K562 (cell line): ENCODE data around the gene PI16. TPM values are rescaled to one million over a fixed set of nuclear protein-coding genes. Genes with fewer than 3 reads are reported as not detected.

Experiments
- ATAC-seq: fragments of 200-7000 bp; cut with Tn5 transposase; 3 replicates; pipeline ENCODE4 v1.9.1; 2020; ENCODE audit warnings: moderate library complexity
- BruUV-seq: library from RNA; stranded (reverse); fragments of 400-500 nt; replicated peaks from 2 replicates; lab custom pipeline; 2021; lab: Mats Ljungman, UMichigan
- CTCF ChIA-PET: fragments of 300-600 bp; formaldehyde crosslinking; extraction: SDS; loops from one replicate; lab custom pipeline; 2021; ENCODE audit warnings: low intra/inter-chr PET ratio; lab: Yijun Ruan, JAX
- POLR2A ChIA-PET: fragments of 300-600, 350-650 bp; sonication (Branson Sonifier 250); formaldehyde crosslinking; extraction: SDS; loops from one replicate; lab custom pipeline; 2021; ENCODE audit warnings: antibody characterized with exemption, inconsistent platforms; lab: Yijun Ruan, JAX
- DNase-seq, 4 experiments: peaks; one replicate each; pipeline versions ENCODE4 v3.0.0 to v3.0.0-alpha.2; 2011 to 2018; ENCODE audit warnings: low spot score in 3 of 4, mixed read lengths in 3 of 4; ENCODE audit errors: extremely low read depth in 1 of 4
- FAIRE-seq: peaks from 2 replicates; lab custom pipeline; 2011; peaks lifted over from hg19 to GRCh38; lab: Jason Lieb, UNC
- H2AFZ ChIP-seq: 2 replicates; pipeline ENCODE4 v1.6.0; 2011; ENCODE audit warnings: low read depth, low read length, control low read depth, inconsistent platforms
- H3K27ac ChIP-seq: fragments of 200-600 bp; 3 replicates; pipeline ENCODE4 v1.8.0; 2011; ENCODE audit warnings: low read depth, mild to moderate bottlenecking, control low read depth, inconsistent platforms, low read length, moderate library complexity, mixed read lengths; ENCODE audit errors: extremely low read depth
- H3K27me3 ChIP-seq, 2 experiments: fragments of 300-600 bp in 1 of 2; 2 replicates in 1 of 2; 3 replicates in 1 of 2; pipeline versions ENCODE4 v1.6.0 to v1.8.0; 2011; ENCODE audit warnings: inconsistent platforms in 2 of 2, low read length in 2 of 2, mild to moderate bottlenecking in 1 of 2, mixed read lengths in 1 of 2, moderate library complexity in 1 of 2; ENCODE audit not compliant: control insufficient read depth in 2 of 2, insufficient read depth in 2 of 2
- H3K36me3 ChIP-seq: fragments of 300-600 bp; 3 replicates; pipeline ENCODE4 v1.8.0; 2011; ENCODE audit warnings: mild to moderate bottlenecking, low read length, inconsistent platforms; ENCODE audit not compliant: control insufficient read depth, insufficient read depth
- H3K4me1 ChIP-seq, 2 experiments: fragments of 200-600 bp in 1 of 2; replicated peaks in 1 of 2; 2 replicates in 1 of 2; 3 replicates in 1 of 2; pipeline versions ENCODE4 v1.5.1 to v1.8.0; 2011; ENCODE audit warnings: inconsistent platforms in 2 of 2, low read length in 2 of 2, mild to moderate bottlenecking in 1 of 2, mixed read lengths in 1 of 2, moderate library complexity in 1 of 2; ENCODE audit not compliant: control insufficient read depth in 2 of 2, insufficient read depth in 2 of 2
- H3K4me2 ChIP-seq: 2 replicates; pipeline ENCODE4 v1.6.1; 2011; ENCODE audit warnings: low read length, control low read depth, inconsistent platforms, mixed read lengths; ENCODE audit not compliant: insufficient read depth
- H3K4me3 ChIP-seq: fragments of 200-600 bp; sonication (generic), shearing (Covaris generic); 2 replicates; pipeline ENCODE4 v1.5.1; 2016; ENCODE audit warnings: control low read depth, inconsistent platforms
- H3K79me2 ChIP-seq: fragments of 200-600 bp; 3 replicates; pipeline ENCODE4 v1.8.0; 2011; ENCODE audit warnings: low read length, inconsistent platforms; ENCODE audit not compliant: control insufficient read depth, insufficient read depth
- H3K9ac ChIP-seq, 2 experiments: 2 replicates each; pipeline versions ENCODE4 v1.6.0 to v1.6.1; 2011; ENCODE audit warnings: low read depth in 2 of 2, low read length in 2 of 2, control low read depth in 1 of 2, inconsistent platforms in 1 of 2, mild to moderate bottlenecking in 1 of 2, mixed read lengths in 1 of 2; ENCODE audit not compliant: insufficient read depth in 1 of 2
- H3K9me1 ChIP-seq: one replicate; pipeline ENCODE4 v1.6.0; 2011; ENCODE audit warnings: inconsistent platforms, mild to moderate bottlenecking, low read length, moderate library complexity; ENCODE audit not compliant: control insufficient read depth, insufficient read depth
- H3K9me3 ChIP-seq: replicated peaks from 2 replicates; pipeline ENCODE4 v1.5.1; 2011; ENCODE audit warnings: low read depth, low read length, inconsistent platforms; ENCODE audit not compliant: control insufficient read depth, insufficient read depth
- H4K20me1 ChIP-seq: replicated peaks from 2 replicates; pipeline ENCODE4 v1.6.1; 2011; ENCODE audit warnings: low read length, inconsistent platforms, mixed read lengths; ENCODE audit not compliant: control insufficient read depth, insufficient read depth
- CHD4 ChIP-seq: fragments of 200-600 bp; sonication (generic); IDR thresholded peaks from 3 replicates; pipeline ENCODE4 v1.6.1; 2012; ENCODE audit warnings: low read depth, mild to moderate bottlenecking, mixed read lengths, low read length, inconsistent platforms; ENCODE audit not compliant: insufficient read depth, insufficient replicate concordance, poor library complexity, severe bottlenecking
- RAD21 ChIP-seq, 2 experiments: fragments of 250-450 bp in 1 of 2; fragments of 450-650 bp in 1 of 2; sonication (Bioruptor Pico) in 1 of 2; formaldehyde crosslinking in 1 of 2; IDR thresholded peaks in 1 of 2; conservative IDR thresholded peaks in 1 of 2; 2 replicates each; pipeline versions ENCODE4 v1.4.0 to v1.8.0; 2020 to 2022; ENCODE audit warnings: mild to moderate bottlenecking in 2 of 2, moderate library complexity in 1 of 2
- TRIM24 ChIP-seq, 2 experiments: fragments of 450-650 bp; IDR thresholded peaks; 2 replicates each; pipeline ENCODE4 v1.6.1; 2016
- WHSC1 ChIP-seq: IDR thresholded peaks from one replicate; pipeline ENCODE4 v1.6.1; 2012; ENCODE audit warnings: low read length, control low read depth, inconsistent platforms
- ZNF408 ChIP-seq: fragments of 250-450 bp; sonication (Bioruptor Pico); IDR thresholded peaks from 2 replicates; pipeline ENCODE4 v1.4.0; 2020; ENCODE audit warnings: low read depth, mild to moderate bottlenecking, moderate library complexity
- ZNF589 ChIP-seq: fragments of 200-800 bp; sonication (Bioruptor generic); IDR thresholded peaks from 2 replicates; pipeline ENCODE4 v1.6.1; 2016; ENCODE audit warnings: low read depth, missing genetic modification characterization, missing compliant biosample characterization
- ZNF592 ChIP-seq: fragments of 450-650 bp; IDR thresholded peaks from 2 replicates; pipeline ENCODE4 v1.6.1; 2017; ENCODE audit warnings: antibody characterized with exemption, mild to moderate bottlenecking
- WGBS: fragments of 100-300 bp; shearing (Covaris generic); methylation state at CpG from one replicate; pipeline ENCODE4 v1.1.6; 2016; ENCODE audit warnings: low coverage, mixed read lengths; ENCODE audit not compliant: insufficient coverage; ENCODE audit errors: missing lambda C conversion rate; 5-methylcytosine and 5-hydroxymethylcytosine counted together
- in situ Hi-C: fragments of 300-500 bp; cut with MboI; formaldehyde crosslinking; loops from 4 replicates; pipeline ENCODE4 v1.15.0; 2018; ENCODE audit warnings: inconsistent platforms, mixed read lengths
- intact Hi-C: fragments of 100-400 bp; cut with micrococcal nuclease; formaldehyde crosslinking; loops from 2 replicates; pipeline ENCODE4 v1.14.2; 2022
- polyA plus RNA-seq, 8 experiments: library from polyadenylated mRNA; depleted of rRNA in 4 of 8; stranded (reverse) in 5 of 8; unstranded in 3 of 8; fragments of >200 nt; fragmentation: Nextera tagmentation in 2 of 8; fragmentation: Illumina TruSeq in 1 of 8; extraction: Ambion mirVana in 2 of 8; extraction: Trizol in 1 of 8; gene quantifications; 2 replicates each; pipeline versions ENCODE4 v1.2.1 to v1.2.3, GENCODE V29; 2011 to 2014; ENCODE audit warnings: inconsistent platforms in 1 of 8, missing spikeins in 1 of 8
- total RNA-seq, 7 experiments: library from RNA; depleted of rRNA in 6 of 7; stranded (reverse); fragments of >200 nt in 6 of 7; fragmentation: Illumina TruSeq in 2 of 7; extraction: Trizol in 2 of 7; gene quantifications; 2 replicates each; pipeline versions ENCODE4 v1.2.1 to v1.2.3, GENCODE V29; 2011 to 2021; ENCODE audit warnings: low replicate concordance in 1 of 7

Gene PI16
- total and polyA plus RNA-seq, 9 of the 15 experiments (the other 6 are each of a cell fraction or from before 2014, with no cell fraction given), result 0.06 to 0.18 TPM; not detected in 7

- TF ChIP-seq RAD21 (CRISPR knock-in tag; conservative IDR thresholded peaks at IDR 0.05 in 1 of 2, IDR thresholded peaks at IDR 0.05 in 1 of 2) (no peak), TRIM24 (IDR thresholded peaks at IDR 0.05) (no peak), CHD4 (no peak)
Observed at GRCh38 chr6:36906539-36907325, 47.8 kb upstream of the PI16 start (continued).

- H3K9ac ChIP-seq, result peak overlapping the region in 1 of 2 experiments; percentile 37; a peak in 1 of 4 replicates
- intact Hi-C loops (no loop called here), in situ Hi-C loops (no loop called here)
- ChIA-PET POLR2A (interaction anchor here (1.1 to 1.5 kb wide), 3 partner anchors 9 to 70 kb away, joined by 4 to 5 read pairs (median 4); no protein-coding TSS in a partner anchor), CTCF (no interaction called here)
- no peaks in the 10 kb centered on the region for H3K9me3 ChIP-seq
- no TSS peak for BruUV-seq
- TF ChIP-seq ZNF592 (0 out of 2 replicates have a peak, but pooled peaks have one; percentile 13), ZNF408 (CRISPR knock-in tag) (no peak), ZNF589 (no peak), WHSC1 (peak; percentile 71)
- H4K20me1 ChIP-seq, result 0 out of 2 replicates have a peak, but pooled peaks cover 3% of the 10 kb centered on the region
- H3K4me2 ChIP-seq, result no peak overlapping the region
- WGBS, result 62% methylated on average over 5 of the region's 5 CpGs
- peaks cover 91% of the 10 kb centered on the region for H3K36me3 ChIP-seq
- H3K79me2 ChIP-seq, result no peaks in the 10 kb centered on the region
- ATAC-seq, result peak; percentile 72
- no peak for FAIRE-seq
- peaks cover 0 to 10% of the 10 kb centered on the region in 2 experiments; a peak in 3 of 5 replicates for H3K4me1 ChIP-seq
- H2AFZ ChIP-seq, result no peak overlapping the region
- no peak overlapping the region for H3K4me3 ChIP-seq
- no peaks in the 10 kb centered on the region for H3K27me3 ChIP-seq
- no peak overlapping the region; the same call in 2 of the 3 replicates for H3K27ac ChIP-seq
- peak in 1 of 4 experiments; percentile 29 for DNase-seq
- H3K9me1 ChIP-seq, result no peaks in the 10 kb centered on the region
Observed at GRCh38 chr6:36907781-36908180, 46.8 kb upstream of the PI16 start.
